GM12878 (cell line): ENCODE measurements around the gene COL25A1. TPM values are rescaled to one million over a fixed set of nuclear protein-coding genes. Genes with fewer than 3 reads are reported as not detected.

Experiments
- ATAC-seq: fragments of 200-7000 bp; cut with Tn5 transposase; 3 replicates; pipeline ENCODE4 v1.9.1; 2020; ENCODE audit warnings: mild to moderate bottlenecking, moderate library complexity
- BruUV-seq: library from RNA; stranded (reverse); fragments of 400-500 nt; replicated peaks from 2 replicates; lab custom pipeline; 2021; lab: Mats Ljungman, UMichigan
- CTCF ChIA-PET: fragments of 300-600 bp; sonication (Branson Sonifier 250); formaldehyde crosslinking; extraction: SDS; loops from one replicate; lab custom pipeline; 2021; ENCODE audit warnings: inconsistent platforms; lab: Yijun Ruan, JAX
- POLR2A ChIA-PET: fragments of 350-600 bp; formaldehyde crosslinking; extraction: SDS; loops from one replicate; lab custom pipeline; 2021; ENCODE audit warnings: inconsistent platforms; lab: Charles Lee
- RAD21 ChIA-PET: fragments of 300-600 bp; sonication (Branson Sonifier 250); formaldehyde crosslinking; loops from one replicate; lab custom pipeline; 2023; ENCODE audit warnings: antibody characterized with exemption; ENCODE audit not compliant: unreplicated experiment; lab: Charles Lee
- SMC1A ChIA-PET: fragments of 300-600 bp; sonication (Branson Sonifier 250); formaldehyde crosslinking; loops from one replicate; lab custom pipeline; 2023; ENCODE audit not compliant: unreplicated experiment, uncharacterized antibody; lab: Charles Lee
- DNase-seq: peaks from one replicate; pipeline ENCODE4 v3.0.0-alpha.2; 2011; ENCODE audit warnings: low read depth, low spot score
- FAIRE-seq: peaks from 3 replicates; lab custom pipeline; 2011; peaks lifted over from hg19 to GRCh38; lab: Jason Lieb, UNC
- H2AFZ ChIP-seq: 2 replicates; pipeline ENCODE4 v1.6.0; 2011; ENCODE audit warnings: low read depth, low read length, control low read depth; ENCODE audit not compliant: control insufficient read depth
- H3K27ac ChIP-seq: 2 replicates; pipeline ENCODE4 v1.5.1; 2011; ENCODE audit warnings: control low read depth; ENCODE audit not compliant: control insufficient read depth, insufficient read depth
- H3K27me3 ChIP-seq, 2 experiments: replicated peaks in 1 of 2; 2 replicates each; pipeline versions ENCODE4 v1.6.0 to v1.6.1; 2011; ENCODE audit warnings: low read length in 1 of 2; ENCODE audit not compliant: control insufficient read depth in 2 of 2, insufficient read depth in 2 of 2
- H3K36me3 ChIP-seq, 2 experiments: 2 replicates each; pipeline ENCODE4 v1.5.1; 2011; ENCODE audit warnings: low read length in 1 of 2; ENCODE audit not compliant: control insufficient read depth in 2 of 2, insufficient read depth in 2 of 2
- H3K4me1 ChIP-seq: 2 replicates; pipeline ENCODE4 v1.6.1; 2011; ENCODE audit warnings: mild to moderate bottlenecking, low read length, moderate library complexity, mixed read lengths; ENCODE audit not compliant: control insufficient read depth, insufficient read depth
- H3K4me2 ChIP-seq: 2 replicates; pipeline ENCODE4 v1.6.0; 2011; ENCODE audit warnings: control low read depth; ENCODE audit not compliant: control insufficient read depth, insufficient read depth
- H3K4me3 ChIP-seq: fragments of 200-600 bp; sonication (generic); 2 replicates; pipeline ENCODE4 v1.5.1; 2016
- H3K79me2 ChIP-seq: 2 replicates; pipeline ENCODE4 v1.6.0; 2011; ENCODE audit warnings: low read length; ENCODE audit not compliant: control insufficient read depth, insufficient read depth
- H3K9ac ChIP-seq: 2 replicates; pipeline ENCODE4 v1.8.0; 2011; ENCODE audit warnings: low read length, control low read depth, mixed read lengths; ENCODE audit not compliant: control insufficient read depth, insufficient read depth
- H3K9me3 ChIP-seq: replicated peaks from 3 replicates; pipeline ENCODE4 v1.5.1; 2011; ENCODE audit warnings: mild to moderate bottlenecking, low read length; ENCODE audit not compliant: control insufficient read depth, insufficient read depth
- H4K20me1 ChIP-seq: 2 replicates; pipeline ENCODE4 v1.6.0; 2011; ENCODE audit not compliant: control insufficient read depth, insufficient read depth
- ASH2L ChIP-seq: fragments of 300-600, 200-600 bp; sonication (generic); IDR thresholded peaks from 2 replicates; pipeline ENCODE4 v1.6.1; 2017; ENCODE audit warnings: low read depth, mild to moderate bottlenecking, borderline replicate concordance
- ATF3 ChIP-seq: IDR thresholded peaks from 2 replicates; pipeline ENCODE4 v1.6.1; 2011; ENCODE audit warnings: low read depth, mild to moderate bottlenecking, low read length, moderate library complexity, borderline replicate concordance; ENCODE audit errors: extremely low read depth
- BCL11A ChIP-seq: IDR thresholded peaks from 2 replicates; pipeline ENCODE4 v1.6.1; 2011; ENCODE audit warnings: low read depth, low read length
- E2F8 ChIP-seq: fragments of 450-650 bp; IDR thresholded peaks from 2 replicates; pipeline ENCODE4 v1.6.1; 2018; ENCODE audit warnings: mild to moderate bottlenecking, low read depth, moderate library complexity; ENCODE audit not compliant: partially characterized antibody
- EED ChIP-seq: sonication (generic); IDR thresholded peaks from 2 replicates; pipeline ENCODE4 v1.6.1; 2016; ENCODE audit warnings: antibody characterized with exemption, low read depth
- EGR1 ChIP-seq, 2 experiments: IDR thresholded peaks; 1 replicate in 1 of 2; 2 replicates in 1 of 2; pipeline ENCODE4 v1.6.1; 2011 to 2012; ENCODE audit warnings: low read depth in 2 of 2, low read length in 2 of 2, borderline replicate concordance in 1 of 2, mild to moderate bottlenecking in 1 of 2, moderate library complexity in 1 of 2
- JUND ChIP-seq: IDR thresholded peaks from 2 replicates; pipeline ENCODE4 v1.6.1; 2012; ENCODE audit warnings: low read depth, mild to moderate bottlenecking, low read length, improper control_type of control experiment, moderate library complexity
- NR2F1 ChIP-seq: fragments of 450-650 bp; conservative IDR thresholded peaks from 2 replicates; pipeline ENCODE4 v1.6.1; 2017; ENCODE audit warnings: mild to moderate bottlenecking
- ZBTB33 ChIP-seq: fragments of 450-650 bp; IDR thresholded peaks from 2 replicates; pipeline ENCODE4 v1.6.1; 2017; ENCODE audit warnings: mild to moderate bottlenecking
- WGBS: methylation state at CpG from one replicate; pipeline ENCODE4 v1.1.6; 2016; ENCODE audit warnings: low lambda C conversion rate; ENCODE audit not compliant: insufficient replicate concordance, insufficient coverage; ENCODE audit errors: missing lambda C conversion rate; 5-methylcytosine and 5-hydroxymethylcytosine counted together
- in situ Hi-C: fragments of 300-500 bp; cut with MboI; formaldehyde crosslinking; loops from 9 replicates; pipeline ENCODE4 v1.14.3; 2018; ENCODE audit warnings: mixed read lengths
- intact Hi-C: fragments of 100-400 bp; cut with micrococcal nuclease; formaldehyde crosslinking; loops from one replicate; pipeline ENCODE4 v1.14.2; 2022; ENCODE audit not compliant: unreplicated experiment
- polyA plus RNA-seq, 11 experiments: library from polyadenylated mRNA; depleted of rRNA in 4 of 11; unstranded in 6 of 11; stranded (reverse) in 5 of 11; fragments of >200 nt; fragmentation: Nextera tagmentation in 4 of 11; fragmentation: Illumina TruSeq in 1 of 11; extraction: Ambion mirVana in 4 of 11; extraction: Trizol in 1 of 11; gene quantifications; 1 replicate in 1 of 11; 2 replicates in 10 of 11; pipeline versions ENCODE4 v1.2.1 to v1.2.3, GENCODE V29; 2011 to 2016; ENCODE audit warnings: inconsistent platforms in 2 of 11, missing spikeins in 2 of 11, low read depth in 1 of 11
- total RNA-seq, 4 experiments: library from RNA; depleted of rRNA in 3 of 4; stranded (reverse); fragments of >200 nt in 3 of 4; fragmentation: Illumina TruSeq in 1 of 4; extraction: Trizol in 1 of 4; gene quantifications; 2 replicates each; pipeline versions ENCODE4 v1.2.1 to v1.2.3, GENCODE V29; 2013 to 2021

The COL25A1 gene
- total and polyA plus RNA-seq, 10 of the 15 experiments (the other 5 are each of a cell fraction or from before 2014, with no cell fraction given) = 0.01 to 0.26 (median 0.12) TPM; not detected in 6

- ChIA-PET CTCF (no interaction called here), SMC1A (interaction anchor here (0.7 to 1.2 kb wide), 2 partner anchors 9 to 12 kb away, joined by 3 to 4 read pairs; no protein-coding TSS in a partner anchor), POLR2A (interaction anchor here (0.5 kb wide), 1 partner anchor 10 kb away, joined by 3 read pairs; no protein-coding TSS in a partner anchor), RAD21 (no interaction called here)
- BruUV-seq = no TSS peak
- Histone ChIP-seq H3K9me3 (no peaks in the 10 kb centered on the region), H3K79me2 (no peaks in the 10 kb centered on the region), H3K36me3 (no peaks in the 10 kb centered on the region), H3K4me1 (no peaks in the 10 kb centered on the region), H3K27me3 (no peaks in the 10 kb centered on the region), H3K4me3 (no peak overlapping the region), H2AFZ (no peak overlapping the region), H3K4me2 (no peak overlapping the region), H4K20me1 (no peaks in the 10 kb centered on the region), H3K27ac (no peak overlapping the region), H3K9ac (no peak overlapping the region)
- DNase-seq (no peak), FAIRE-seq (no peak), ATAC-seq (no peak)
- TF ChIP-seq JUND = no peak
- no peak for TF ChIP-seq NR2F1
- no peak for TF ChIP-seq BCL11A
- no peak for TF ChIP-seq E2F8
- TF ChIP-seq EED = no peak
- no peak for TF ChIP-seq ASH2L
- TF ChIP-seq ZBTB33 = no peak
- TF ChIP-seq ATF3 = no peak
- TF ChIP-seq EGR1 (IDR thresholded peaks at IDR 0.05; ENCODE audit: borderline replicate concordance in 1 of 2, low read depth in 2 of 2, low read length in 2 of 2) = no peak
- in situ Hi-C loops = no loop called here
- intact Hi-C loops = no loop called here
- 44% methylated on average over 2 of the region's 2 CpGs for WGBS
Observed at GRCh38 chr4:109113521-109113920, 188.9 kb downstream of the COL25A1 start.
